Retinal pigment epithelial cell (primary cell): ENCODE results near the gene DNASE1L3.

Source experiments
- DNase-seq: peaks from one replicate; pipeline ENCODE4 v3.0.0-alpha.2; 2010; ENCODE audit warnings: low read depth
- H3K4me3 ChIP-seq: 2 replicates; pipeline ENCODE4 v1.5.1; 2011; ENCODE audit warnings: mild to moderate bottlenecking, low read length, control low read depth, moderate library complexity
- TF ChIP-seq, protein P1 (sequence below): conservative IDR thresholded peaks from 2 replicates; pipeline ENCODE4 v1.5.1; 2011; ENCODE audit warnings: low read depth, low read length, control low read depth, inconsistent platforms

Gene DNASE1L3

DNA sequence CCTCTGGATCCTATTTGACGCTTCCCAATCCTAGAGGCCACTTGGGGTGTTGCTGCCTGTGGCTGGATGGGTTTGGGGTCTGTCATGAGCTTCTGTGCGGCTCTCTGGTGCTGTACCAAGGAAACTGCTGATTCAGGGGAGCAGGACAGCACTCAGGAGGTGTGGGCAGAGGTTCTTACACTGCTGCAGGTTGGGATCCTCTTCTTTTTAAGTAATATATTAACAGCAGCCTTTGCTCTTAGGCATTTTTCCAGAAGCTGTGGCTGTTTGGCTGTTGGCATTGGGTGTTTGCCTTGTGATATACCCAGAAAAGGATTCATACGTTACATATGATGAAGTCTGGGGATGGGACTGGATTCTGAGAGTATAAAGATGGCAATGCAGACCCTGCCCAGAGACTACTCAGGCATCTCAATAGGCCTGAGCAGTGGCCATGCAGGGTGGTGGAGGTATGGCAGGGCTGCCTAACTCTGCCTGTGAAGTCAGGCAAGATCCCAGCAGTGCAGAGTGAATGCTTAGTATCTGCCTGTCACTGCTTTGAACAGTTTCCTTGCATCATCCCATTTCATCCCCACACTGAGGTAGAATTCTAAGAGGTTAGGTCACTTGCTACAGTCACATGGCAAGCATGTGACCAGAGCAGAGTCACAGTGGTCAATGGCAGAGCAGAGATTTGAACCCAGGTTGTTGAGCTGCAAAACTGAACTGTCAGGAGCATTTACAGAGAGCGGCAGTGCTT lies 30.7 kb upstream of the DNASE1L3 start:
- DNase-seq = no peak
- TF ChIP-seq, protein P1, sequence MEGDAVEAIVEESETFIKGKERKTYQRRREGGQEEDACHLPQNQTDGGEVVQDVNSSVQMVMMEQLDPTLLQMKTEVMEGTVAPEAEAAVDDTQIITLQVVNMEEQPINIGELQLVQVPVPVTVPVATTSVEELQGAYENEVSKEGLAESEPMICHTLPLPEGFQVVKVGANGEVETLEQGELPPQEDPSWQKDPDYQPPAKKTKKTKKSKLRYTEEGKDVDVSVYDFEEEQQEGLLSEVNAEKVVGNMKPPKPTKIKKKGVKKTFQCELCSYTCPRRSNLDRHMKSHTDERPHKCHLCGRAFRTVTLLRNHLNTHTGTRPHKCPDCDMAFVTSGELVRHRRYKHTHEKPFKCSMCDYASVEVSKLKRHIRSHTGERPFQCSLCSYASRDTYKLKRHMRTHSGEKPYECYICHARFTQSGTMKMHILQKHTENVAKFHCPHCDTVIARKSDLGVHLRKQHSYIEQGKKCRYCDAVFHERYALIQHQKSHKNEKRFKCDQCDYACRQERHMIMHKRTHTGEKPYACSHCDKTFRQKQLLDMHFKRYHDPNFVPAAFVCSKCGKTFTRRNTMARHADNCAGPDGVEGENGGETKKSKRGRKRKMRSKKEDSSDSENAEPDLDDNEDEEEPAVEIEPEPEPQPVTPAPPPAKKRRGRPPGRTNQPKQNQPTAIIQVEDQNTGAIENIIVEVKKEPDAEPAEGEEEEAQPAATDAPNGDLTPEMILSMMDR = no peak
- no peak overlapping the region for H3K4me3 ChIP-seq

DNA sequence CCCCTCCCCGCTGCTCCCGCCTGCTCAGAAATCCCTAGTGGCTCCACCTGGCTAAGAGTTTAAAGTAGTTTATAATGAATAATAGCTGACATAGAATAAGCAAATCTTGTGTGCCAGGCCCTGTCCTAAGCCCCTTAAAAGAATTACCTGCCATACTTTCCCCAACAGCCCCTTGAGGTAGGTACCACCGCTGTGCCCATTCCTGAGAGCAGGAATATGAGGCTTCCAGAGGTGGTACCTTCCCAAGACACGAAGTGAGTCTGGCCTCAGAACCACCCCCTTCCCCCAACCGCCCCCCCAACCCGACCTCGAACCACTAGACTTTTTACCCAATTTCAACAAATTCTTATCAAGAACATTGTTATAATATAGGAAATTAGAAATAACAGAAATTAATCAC lies 28.1 kb upstream of the DNASE1L3 start:
- H3K4me3 ChIP-seq = peak overlapping the region; percentile 72
- TF ChIP-seq, protein P1 = no peak
- no peak for DNase-seq

DNA sequence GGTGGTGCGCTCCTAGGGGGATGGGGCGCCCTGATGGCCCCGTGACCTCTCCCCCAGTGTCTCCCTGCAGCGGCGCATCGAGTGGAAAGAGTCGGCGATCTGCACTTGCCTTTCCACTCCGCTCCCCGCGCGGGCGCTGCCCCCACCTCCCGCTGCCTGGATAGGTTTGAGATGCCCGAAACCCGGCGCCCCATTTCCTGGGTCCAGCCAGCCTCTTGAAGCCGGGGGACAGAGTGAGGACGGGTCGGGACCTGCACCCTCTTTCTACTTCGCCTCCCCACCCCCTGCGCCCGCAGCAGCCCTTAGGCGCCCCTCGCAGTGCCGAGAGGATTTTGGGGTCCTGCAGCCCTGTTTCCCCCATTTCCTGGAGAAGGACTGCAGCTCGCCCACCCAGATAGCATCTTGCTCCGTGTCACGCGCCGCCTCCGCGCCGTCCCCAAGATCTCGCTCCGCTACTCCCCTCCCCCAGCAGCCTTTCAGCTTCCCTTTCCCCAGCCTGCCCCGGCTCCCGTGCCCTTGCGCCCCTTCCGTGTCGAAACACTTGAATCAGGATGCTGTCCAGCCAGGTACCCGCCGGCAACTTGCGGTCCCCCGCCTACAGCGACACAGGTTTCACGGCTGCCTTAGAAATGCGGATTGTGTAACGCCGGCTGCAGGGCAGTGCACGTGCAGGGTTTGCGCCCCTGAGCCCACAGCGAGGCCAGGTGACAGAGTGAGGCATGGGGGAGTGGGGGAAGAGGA lies 27.3 kb upstream of the DNASE1L3 start:
- DNase-seq = no peak
- H3K4me3 ChIP-seq = peak overlapping the region; percentile 72
- TF ChIP-seq, protein P1 = no peak

DNA sequence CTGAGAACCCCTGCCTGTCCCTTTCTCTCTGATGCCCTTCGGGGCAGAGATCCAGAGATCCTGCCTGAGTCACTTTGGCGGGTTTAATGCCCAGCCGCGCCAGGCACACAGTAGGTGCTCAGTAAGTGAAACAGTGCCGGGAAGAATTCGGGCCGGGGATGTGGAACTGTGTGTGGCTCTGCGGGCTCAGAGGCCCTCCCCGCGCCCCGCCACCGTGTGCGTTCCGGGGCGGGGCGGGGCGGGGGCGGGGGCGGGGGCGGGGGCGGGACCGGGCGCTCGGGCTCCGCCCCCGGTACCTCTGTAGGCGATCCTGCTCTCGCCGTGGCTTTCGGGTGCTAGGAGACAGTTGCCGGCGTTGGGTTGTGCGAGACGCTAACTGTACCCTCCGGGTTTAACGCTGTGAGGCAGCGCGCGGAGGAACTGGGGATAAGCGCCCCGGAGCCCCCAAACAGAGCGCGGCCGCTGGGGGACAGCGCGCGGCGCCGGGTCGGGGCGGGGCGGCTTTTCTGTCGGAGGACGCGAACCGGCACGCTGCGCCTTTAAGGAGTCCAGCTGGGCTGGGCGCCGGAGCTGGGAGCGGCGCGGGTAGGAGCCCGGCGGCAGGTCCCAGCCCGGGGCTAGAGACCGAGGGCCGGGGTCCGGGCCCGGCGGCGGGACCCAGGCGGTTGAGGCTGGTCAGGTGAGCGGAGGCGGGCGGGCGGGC lies 26.6 kb upstream of the DNASE1L3 start, which contains the start of gene ABHD6:
ABHD6 (plus strand) TSS at position 555 of the 703 bp plus-strand sequence. CDS start 18,795 bp downstream, outside the sequence.
- DNase-seq = no peak
- TF ChIP-seq, protein P1 = no peak
- H3K4me3 ChIP-seq = peak within 1 kb of the TSS; percentile 72

DNA sequence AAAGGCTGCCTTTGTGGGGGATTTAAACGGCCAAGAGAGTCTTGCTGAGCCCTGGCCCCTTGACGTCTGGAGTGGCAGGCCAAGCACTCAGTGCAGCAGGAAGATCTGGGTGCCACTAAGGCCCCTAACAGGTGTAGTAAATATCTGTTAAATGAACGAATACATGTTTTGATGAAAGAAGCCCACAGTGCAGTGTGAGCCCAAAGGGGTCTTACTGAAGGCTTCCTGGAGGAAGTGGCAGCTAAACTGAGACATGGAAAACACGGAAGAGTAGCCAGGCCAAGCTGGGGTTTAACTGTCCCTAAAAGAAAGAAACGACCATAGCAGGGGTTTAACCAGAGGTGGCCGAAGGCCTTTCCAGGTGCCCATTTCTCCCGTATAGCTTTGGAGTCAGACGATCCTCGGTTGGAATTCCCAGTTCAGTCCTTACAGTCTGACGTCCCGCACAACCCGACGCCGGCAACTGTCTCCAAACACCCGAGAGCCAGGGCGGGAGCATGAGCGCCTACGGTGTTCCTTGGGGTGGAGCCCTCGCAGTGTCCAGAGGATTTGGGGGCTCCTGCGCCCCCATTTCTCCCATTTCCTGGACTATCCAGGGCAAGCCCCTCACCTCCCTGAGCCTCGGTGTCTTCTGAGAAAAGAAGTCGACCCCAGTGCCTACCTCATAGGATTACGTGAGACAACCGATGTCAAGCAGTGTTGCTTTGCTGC lies 25.9 kb upstream of the DNASE1L3 start:
- TF ChIP-seq, protein P1 = no peak
- H3K4me3 ChIP-seq = peak overlapping the region; percentile 72
- no peak for DNase-seq

DNA sequence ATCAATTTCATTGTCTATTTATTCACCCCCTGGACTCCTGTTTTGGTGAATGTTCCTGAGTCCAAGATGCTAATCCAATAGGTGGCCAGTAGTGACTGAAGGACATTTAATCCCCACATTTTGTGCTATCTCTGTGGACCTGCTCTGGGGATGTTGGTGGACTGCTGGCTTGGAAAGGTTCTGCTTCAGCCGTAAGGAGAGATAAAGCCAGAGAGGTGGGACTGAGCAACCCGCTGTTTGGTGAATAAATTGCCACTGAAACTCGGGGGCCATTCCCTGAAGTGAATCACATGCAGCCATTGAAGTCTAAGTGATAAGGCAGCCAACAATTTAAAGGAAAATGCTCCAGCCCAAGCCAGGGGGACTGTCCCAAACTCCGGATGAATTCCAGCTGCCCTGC lies 25.2 kb upstream of the DNASE1L3 start:
- no peak overlapping the region for H3K4me3 ChIP-seq
- no peak for DNase-seq
- TF ChIP-seq, protein P1 = no peak
